Gastroesophageal sphincter (tissue), 4 donors: Measurements from ENCODE around the gene RPGR. TPM values are rescaled to one million over a fixed set of nuclear protein-coding genes. Genes with fewer than 3 reads are reported as not detected.

Experiments used
- ATAC-seq: fragments of 150-250 bp; one replicate; pipeline ENCODE4 v1.9.1; 2016; ENCODE audit warnings: mild to moderate bottlenecking, moderate library complexity
- H3K27ac ChIP-seq, 4 donors: fragments of 200-600 bp; sonication (generic) in 3 of 4; 1 replicate in 3 of 4; 2 replicates in 1 of 4; pipeline ENCODE4 v1.5.1; 2016 to 2019
- H3K27me3 ChIP-seq: fragments of 200-600 bp; sonication (generic); one replicate; pipeline ENCODE4 v1.5.1; 2019
- H3K36me3 ChIP-seq, 2 donors: fragments of 200-600 bp; sonication (generic); one replicate each; pipeline ENCODE4 v1.5.1; 2019; ENCODE audit warnings: control low read depth in 1 of 2
- H3K4me1 ChIP-seq, 3 donors: fragments of 200-600 bp; sonication (generic); 1 replicate in 2 of 3; 2 replicates in 1 of 3; pipeline ENCODE4 v1.5.1; 2016 to 2019; ENCODE audit warnings: control low read depth in 2 of 3
- H3K4me3 ChIP-seq, 2 donors: fragments of 200-600 bp; sonication (generic); one replicate each; pipeline ENCODE4 v1.5.1; 2019; ENCODE audit warnings: mild to moderate bottlenecking in 1 of 2, moderate library complexity in 1 of 2
- H3K9me3 ChIP-seq, 3 donors: fragments of 200-600 bp; sonication (generic); one replicate each; pipeline ENCODE4 v1.5.1; 2017 to 2019; ENCODE audit warnings: control low read depth in 2 of 3
- EP300 ChIP-seq: sonication (generic); formaldehyde crosslinking; IDR thresholded peaks from one replicate; pipeline ENCODE4 v1.6.1; 2017; ENCODE audit warnings: antibody characterized with exemption, mild to moderate bottlenecking
- POLR2A ChIP-seq, 2 donors: fragments of 450-650 bp; IDR thresholded peaks; one replicate each; pipeline ENCODE4 v1.6.1; 2017; ENCODE audit warnings: antibody characterized with exemption in 2 of 2, mild to moderate bottlenecking in 2 of 2, moderate library complexity in 1 of 2
- POLR2AphosphoS5 ChIP-seq: sonication (generic); formaldehyde crosslinking; IDR thresholded peaks from one replicate; pipeline ENCODE4 v1.6.1; 2017; ENCODE audit warnings: antibody characterized with exemption
- WGBS, 2 donors: methylation state at CpG; one replicate each; pipeline ENCODE4 v1.1.5; 2018; ENCODE audit warnings: low coverage in 1 of 2; 5-methylcytosine and 5-hydroxymethylcytosine counted together
- total RNA-seq, 4 donors: library from RNA; depleted of rRNA; stranded (reverse); fragments of >200 nt; gene quantifications; one replicate each; pipeline ENCODE4 v1.1.0, GENCODE V29; 2016
- TF ChIP-seq, protein P1 (sequence below), 4 experiments: fragments of 200-600 bp in 2 of 4; fragments of 450-650 bp in 2 of 4; sonication (generic) in 1 of 4; IDR thresholded peaks; one replicate each; pipeline ENCODE4 v1.5.1; 2017 to 2019; ENCODE audit warnings: antibody characterized with exemption in 4 of 4, mild to moderate bottlenecking in 2 of 4, moderate library complexity in 2 of 4

The RPGR gene
- 10 to 100 TPM; 12.7 to 25.4 (median 20.0) TPM for total RNA-seq

DNA sequence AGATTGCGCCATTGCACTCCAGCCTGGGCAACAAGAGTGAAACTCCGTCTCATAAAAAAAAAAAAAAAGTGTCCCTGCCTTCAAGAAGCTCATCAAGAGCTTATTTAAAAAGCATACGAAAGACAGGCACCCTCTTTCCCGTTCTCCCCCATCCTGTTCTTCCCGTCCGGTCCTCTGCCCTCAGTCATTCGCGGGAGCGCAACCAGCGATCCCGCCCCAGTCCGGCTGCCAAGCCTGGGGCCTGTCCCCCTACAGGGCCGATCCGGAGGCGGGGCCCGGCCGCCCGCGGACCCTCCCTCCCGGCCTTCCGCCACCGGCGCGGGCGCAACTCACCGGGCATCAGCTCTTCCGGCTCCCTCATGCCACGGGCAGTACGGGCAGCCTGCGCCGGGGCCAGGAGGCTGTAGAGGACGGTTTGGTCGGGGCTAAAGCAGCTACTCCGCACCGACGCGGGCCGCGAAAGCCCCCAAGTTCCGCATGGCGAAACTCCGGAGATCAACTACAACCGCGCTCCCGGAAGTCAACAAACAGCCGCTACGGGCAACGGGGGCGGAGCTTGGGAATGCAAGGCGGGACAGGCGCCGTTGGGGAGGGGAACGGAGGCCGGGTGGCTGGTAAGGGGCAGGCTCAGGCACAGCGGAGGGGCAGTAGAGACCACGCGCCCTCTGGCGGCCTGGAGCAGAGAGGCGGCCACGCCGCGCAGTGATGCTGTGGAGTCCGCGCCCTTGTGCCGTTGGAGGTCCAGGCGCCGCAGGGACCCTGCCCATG, at the start of gene RPGR:
Gene RPGR (minus strand): TSS at position 503 of the 768 bp plus-strand sequence. CDS start 142 bp downstream, at position 361.
- ATAC-seq, result peak; percentile 98
- TF ChIP-seq EP300 (no peak), POLR2A (IDR thresholded peaks at IDR 0.05) (peak; percentile 57 to 64), POLR2AphosphoS5 (peak; percentile 43)
- TF ChIP-seq, protein P1, sequence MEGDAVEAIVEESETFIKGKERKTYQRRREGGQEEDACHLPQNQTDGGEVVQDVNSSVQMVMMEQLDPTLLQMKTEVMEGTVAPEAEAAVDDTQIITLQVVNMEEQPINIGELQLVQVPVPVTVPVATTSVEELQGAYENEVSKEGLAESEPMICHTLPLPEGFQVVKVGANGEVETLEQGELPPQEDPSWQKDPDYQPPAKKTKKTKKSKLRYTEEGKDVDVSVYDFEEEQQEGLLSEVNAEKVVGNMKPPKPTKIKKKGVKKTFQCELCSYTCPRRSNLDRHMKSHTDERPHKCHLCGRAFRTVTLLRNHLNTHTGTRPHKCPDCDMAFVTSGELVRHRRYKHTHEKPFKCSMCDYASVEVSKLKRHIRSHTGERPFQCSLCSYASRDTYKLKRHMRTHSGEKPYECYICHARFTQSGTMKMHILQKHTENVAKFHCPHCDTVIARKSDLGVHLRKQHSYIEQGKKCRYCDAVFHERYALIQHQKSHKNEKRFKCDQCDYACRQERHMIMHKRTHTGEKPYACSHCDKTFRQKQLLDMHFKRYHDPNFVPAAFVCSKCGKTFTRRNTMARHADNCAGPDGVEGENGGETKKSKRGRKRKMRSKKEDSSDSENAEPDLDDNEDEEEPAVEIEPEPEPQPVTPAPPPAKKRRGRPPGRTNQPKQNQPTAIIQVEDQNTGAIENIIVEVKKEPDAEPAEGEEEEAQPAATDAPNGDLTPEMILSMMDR (IDR thresholded peaks at IDR 0.05), result peak; percentile 57 to 90 (median 70)
- WGBS, 2 donors, result 8 to 72% methylated on average over 5 to 8 of the region's 67 CpGs
- H3K27ac ChIP-seq, result peak within 1 kb of the TSS; percentile 68 to 91 (median 84)
- no peaks in the 10 kb centered on the region for H3K27me3 ChIP-seq
- H3K4me3 ChIP-seq, result peak within 1 kb of the TSS; percentile 55 to 67
- no peaks in the 10 kb centered on the region for H3K9me3 ChIP-seq
- H3K36me3 ChIP-seq, result no peaks in the 10 kb centered on the region
- H3K4me1 ChIP-seq, result no peaks in the 10 kb centered on the region

- H3K27me3 ChIP-seq, result no peaks in the 10 kb centered on the region
- TF ChIP-seq POLR2AphosphoS5 (no peak), POLR2A (IDR thresholded peaks at IDR 0.05) (no peak), EP300 (no peak)
- TF ChIP-seq, protein P1 (IDR thresholded peaks at IDR 0.05), result no peak
- H3K9me3 ChIP-seq, result no peaks in the 10 kb centered on the region
- no peak for ATAC-seq
- no peaks in the 10 kb centered on the region for H3K36me3 ChIP-seq
- WGBS, 2 donors, result 60% methylated on average over 1 of the region's 1 CpG
- no peaks in the 10 kb centered on the region for H3K4me1 ChIP-seq
- H3K4me3 ChIP-seq, result no peak overlapping the region
- H3K27ac ChIP-seq, result no peak overlapping the region
Observed at GRCh38 chrX:38376747-38377146, 49.4 kb upstream of the RPGR start.

DNA sequence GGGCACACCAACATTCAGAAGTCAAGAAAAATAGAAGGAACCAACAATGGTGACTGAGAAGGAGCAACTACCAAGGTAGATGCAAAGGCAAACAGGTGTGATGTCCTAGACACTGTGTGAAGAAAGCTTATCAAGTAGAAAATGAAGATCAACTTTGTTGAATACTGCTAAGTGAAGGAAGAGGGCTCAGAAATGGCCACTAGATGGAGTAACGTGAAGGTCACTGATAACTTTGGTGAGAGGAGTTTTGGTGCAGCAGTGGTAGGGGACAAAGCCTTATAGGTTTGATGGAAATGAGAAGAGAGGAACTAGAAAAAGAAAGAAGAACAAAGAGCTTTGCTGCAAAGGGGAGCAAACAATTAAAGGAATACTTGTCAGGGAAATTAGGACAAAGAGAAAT, 48.6 kb upstream of the RPGR start:
- no peak for ATAC-seq
- Histone ChIP-seq H3K4me1 (no peaks in the 10 kb centered on the region), H3K9me3 (no peaks in the 10 kb centered on the region), H3K27ac (no peak overlapping the region), H3K27me3 (no peaks in the 10 kb centered on the region), H3K36me3 (no peaks in the 10 kb centered on the region), H3K4me3 (no peak overlapping the region)
- 0 to 15% methylated on average over 1 of the region's 1 CpG for WGBS, 2 donors
- TF ChIP-seq, protein P1 (IDR thresholded peaks at IDR 0.05), result no peak
- TF ChIP-seq EP300, result no peak
- no peak for TF ChIP-seq POLR2AphosphoS5
- no peak for TF ChIP-seq POLR2A (IDR thresholded peaks at IDR 0.05)

GRCh38 chrX:38374431-38374830, 47.1 kb upstream of the RPGR start:
- 86% methylated on average over 1 of the region's 3 CpGs; no CpG with 5 or more reads in 1 of the 2 donors for WGBS, 2 donors
- no peak overlapping the region for H3K27ac ChIP-seq
- no peaks in the 10 kb centered on the region for H3K36me3 ChIP-seq
- no peak for ATAC-seq
- H3K4me1 ChIP-seq, result no peaks in the 10 kb centered on the region
- no peaks in the 10 kb centered on the region for H3K9me3 ChIP-seq
- no peak overlapping the region for H3K4me3 ChIP-seq
- TF ChIP-seq POLR2A (IDR thresholded peaks at IDR 0.05) (no peak), POLR2AphosphoS5 (no peak), EP300 (no peak)
- TF ChIP-seq, protein P1 (IDR thresholded peaks at IDR 0.05), result no peak
- H3K27me3 ChIP-seq, result no peaks in the 10 kb centered on the region

DNA sequence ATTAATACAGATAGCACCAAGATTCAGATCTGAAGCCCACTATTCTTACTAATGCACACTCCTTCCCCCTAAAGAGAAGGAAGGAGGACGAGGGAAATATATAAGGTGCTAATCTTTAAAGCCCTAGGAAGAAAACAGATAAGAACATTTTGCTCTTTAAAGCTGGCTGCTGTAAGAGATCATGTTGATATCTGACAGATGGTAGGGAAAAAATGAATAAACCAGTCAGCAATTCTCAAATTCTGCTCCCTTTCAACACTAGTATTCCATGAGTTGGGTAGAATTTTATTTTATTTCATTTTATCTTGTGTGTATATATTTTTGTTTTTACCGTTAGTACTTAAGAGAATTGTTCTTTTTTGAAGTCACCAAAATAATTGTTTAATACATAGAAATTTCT, 44.3 kb upstream of the RPGR start:
- H3K4me3 ChIP-seq, result no peak overlapping the region
- no peaks in the 10 kb centered on the region for H3K27me3 ChIP-seq
- ATAC-seq, result no peak
- whole genome bisulfite sequencing, 2 donors, result 51 to 54% methylated on average over 2 of the region's 2 CpGs
- no peaks in the 10 kb centered on the region for H3K9me3 ChIP-seq
- no peaks in the 10 kb centered on the region for H3K4me1 ChIP-seq
- no peaks in the 10 kb centered on the region for H3K36me3 ChIP-seq
- H3K27ac ChIP-seq, result no peak overlapping the region
- TF ChIP-seq EP300, result no peak
- TF ChIP-seq, protein P1 (IDR thresholded peaks at IDR 0.05), result no peak
- no peak for TF ChIP-seq POLR2AphosphoS5
- no peak for TF ChIP-seq POLR2A (IDR thresholded peaks at IDR 0.05)
